Endometrium (tissue), 2 donors: ENCODE results near the gene CHD9.

ENCODE experiments used
- FAIRE-seq: peaks from 2 replicates; lab custom pipeline; 2012; peaks lifted over from hg19 to GRCh38; lab: Jason Lieb, UNC
- donor health status: control.
- donor health status: control.

The CHD9 gene

GRCh38 chr16:53094013-53094630 lies 39.3 kb downstream of the CHD9 start:
- no peak for FAIRE-seq

- FAIRE-seq = no peak
Observed at GRCh38 chr16:53097190-53097589, 42.4 kb downstream of the CHD9 start.

GRCh38 chr16:53098526-53099317 lies 43.9 kb downstream of the CHD9 start:
- no peak for FAIRE-seq

- peak; percentile 18 for FAIRE-seq
Observed at GRCh38 chr16:53099318-53100130, 44.7 kb downstream of the CHD9 start.

GRCh38 chr16:53100131-53100748 lies 45.4 kb downstream of the CHD9 start:
- FAIRE-seq = no peak

GRCh38 chr16:53100889-53101288 lies 46.1 kb downstream of the CHD9 start:
- no peak for FAIRE-seq

- FAIRE-seq = no peak
Observed at GRCh38 chr16:53103811-53104210, 49.0 kb downstream of the CHD9 start.

GRCh38 chr16:53105565-53105964 lies 50.8 kb downstream of the CHD9 start:
- no peak for FAIRE-seq

- no peak for FAIRE-seq
Observed at GRCh38 chr16:53111078-53111791, 56.4 kb downstream of the CHD9 start.

- no peak for FAIRE-seq
Observed at GRCh38 chr16:53112015-53112414, 57.2 kb downstream of the CHD9 start.

- FAIRE-seq = no peak
Observed at GRCh38 chr16:53115047-53115446, 60.3 kb downstream of the CHD9 start.

GRCh38 chr16:53115773-53116172 lies 61.0 kb downstream of the CHD9 start:
- FAIRE-seq = no peak

GRCh38 chr16:53121043-53121620 lies 66.3 kb downstream of the CHD9 start:
- peak; percentile 4 for FAIRE-seq

- no peak for FAIRE-seq
Observed at GRCh38 chr16:53121661-53122060, 66.9 kb downstream of the CHD9 start.

- peak; percentile 87 for FAIRE-seq
Observed at GRCh38 chr16:53123747-53124146, 69.0 kb downstream of the CHD9 start.

GRCh38 chr16:53126390-53126789 lies 71.6 kb downstream of the CHD9 start:
- no peak for FAIRE-seq

- FAIRE-seq = no peak
Observed at GRCh38 chr16:53129281-53130158, 74.7 kb downstream of the CHD9 start.

- FAIRE-seq = no peak
Observed at GRCh38 chr16:53130159-53131049, 75.6 kb downstream of the CHD9 start.

GRCh38 chr16:53131050-53131362 lies 76.2 kb downstream of the CHD9 start:
- no peak for FAIRE-seq
